HEK293 (cell line): ENCODE measurements around the gene SRP72.
A peak's percentile ranks its signal among the peaks of the same experiment; 100 is the strongest.

Experiments used
- CTCF ChIA-PET: fragments of 350-600 bp; formaldehyde crosslinking; extraction: SDS; loops from one replicate; lab custom pipeline; 2021; ENCODE audit warnings: antibody characterized with exemption; lab: Yijun Ruan, JAX
- POLR2A ChIA-PET: fragments of 300-600 bp; formaldehyde crosslinking; extraction: SDS; loops from one replicate; lab custom pipeline; 2020; ENCODE audit warnings: antibody characterized with exemption, inconsistent platforms; lab: Yijun Ruan, JAX
- H3K27ac ChIP-seq: fragments of 200-500 bp; sonication (Bioruptor generic); 2 replicates; pipeline ENCODE4 v1.5.1; 2014; ENCODE audit warnings: low read depth, low read length, control low read depth, inconsistent platforms; ENCODE audit errors: extremely low read depth
- H3K36me3 ChIP-seq, 2 experiments: fragments of 200-500 bp in 1 of 2; sonication (Bioruptor generic) in 1 of 2; 1 replicate in 1 of 2; 2 replicates in 1 of 2; pipeline ENCODE4 v1.5.1; 2014 to 2017; ENCODE audit warnings: inconsistent platforms in 2 of 2, low read length in 2 of 2; ENCODE audit not compliant: control insufficient read depth in 2 of 2, insufficient read depth in 1 of 2
- H3K4me1 ChIP-seq: fragments of 200-500 bp; sonication (Bioruptor generic); 2 replicates; pipeline ENCODE4 v1.5.1; 2014; ENCODE audit warnings: mild to moderate bottlenecking, low read length, inconsistent platforms; ENCODE audit not compliant: control insufficient read depth, insufficient read depth
- H3K4me3 ChIP-seq: 2 replicates; pipeline ENCODE4 v1.5.1; 2011; ENCODE audit warnings: low read depth, mild to moderate bottlenecking, control low read depth, low read length, moderate library complexity
- H3K9me3 ChIP-seq: fragments of 200-500 bp; sonication (Bioruptor generic); 2 replicates; pipeline ENCODE4 v1.5.1; 2014; ENCODE audit warnings: low read depth, low read length, inconsistent platforms; ENCODE audit not compliant: control insufficient read depth, insufficient read depth
- REPIN1 ChIP-seq: fragments of 450-650 bp; formaldehyde crosslinking; IDR thresholded peaks from 2 replicates; pipeline ENCODE4 v1.5.1; 2017; ENCODE audit warnings: missing biosample characterization, missing genetic modification characterization, low read depth
- SCRT1 ChIP-seq: fragments of 450-650 bp; formaldehyde crosslinking; IDR thresholded peaks from 2 replicates; pipeline ENCODE4 v1.5.1; 2016; ENCODE audit warnings: missing biosample characterization, missing genetic modification characterization, borderline replicate concordance
- SCRT2 ChIP-seq: fragments of 450-650 bp; formaldehyde crosslinking; IDR thresholded peaks from 2 replicates; pipeline ENCODE4 v1.5.1; 2016; ENCODE audit warnings: missing biosample characterization, missing genetic modification characterization
- SP3 ChIP-seq: fragments of 450-650 bp; formaldehyde crosslinking; IDR thresholded peaks from 2 replicates; pipeline ENCODE4 v1.5.1; 2016; ENCODE audit warnings: missing biosample characterization, missing genetic modification characterization
- SP7 ChIP-seq: fragments of 450-650 bp; formaldehyde crosslinking; IDR thresholded peaks from 2 replicates; pipeline ENCODE4 v1.5.1; 2016; ENCODE audit warnings: missing biosample characterization, missing genetic modification characterization
- ZBTB17 ChIP-seq: fragments of 450-650 bp; formaldehyde crosslinking; IDR thresholded peaks from 2 replicates; pipeline ENCODE4 v1.5.1; 2016; ENCODE audit warnings: missing biosample characterization, missing genetic modification characterization
- ZBTB48 ChIP-seq: fragments of 450-650 bp; formaldehyde crosslinking; IDR thresholded peaks from 2 replicates; pipeline ENCODE4 v1.5.1; 2016; ENCODE audit warnings: missing biosample characterization, missing genetic modification characterization
- ZFHX2 ChIP-seq: fragments of 450-650 bp; formaldehyde crosslinking; conservative IDR thresholded peaks from 2 replicates; pipeline ENCODE4 v1.5.1; 2016; ENCODE audit warnings: missing biosample characterization, missing genetic modification characterization
- ZNF274 ChIP-seq, 2 experiments: fragments of 200-500 bp in 1 of 2; fragments of 450-650 bp in 1 of 2; sonication (Bioruptor generic) in 1 of 2; formaldehyde crosslinking in 1 of 2; IDR thresholded peaks; 2 replicates each; pipeline versions ENCODE4 v1.5.1 to v1.6.1; 2014 to 2016; ENCODE audit warnings: borderline replicate concordance in 1 of 2, inconsistent platforms in 1 of 2, low read length in 1 of 2, missing biosample characterization in 1 of 2, missing genetic modification characterization in 1 of 2
- ZNF510 ChIP-seq: fragments of 450-650 bp; formaldehyde crosslinking; IDR thresholded peaks from 2 replicates; pipeline ENCODE4 v1.5.1; 2018; ENCODE audit warnings: mild to moderate bottlenecking, missing genetic modification characterization, missing biosample characterization; ENCODE audit not compliant: insufficient replicate concordance
- ZNF571 ChIP-seq: fragments of 450-650 bp; formaldehyde crosslinking; IDR thresholded peaks from 2 replicates; pipeline ENCODE4 v1.5.0; 2017; ENCODE audit warnings: missing biosample characterization, missing genetic modification characterization
- ZNF600 ChIP-seq: fragments of 450-650 bp; formaldehyde crosslinking; IDR thresholded peaks from 2 replicates; pipeline ENCODE4 v1.5.1; 2016; ENCODE audit warnings: missing biosample characterization, missing genetic modification characterization
- ZNF624 ChIP-seq: fragments of 450-650 bp; formaldehyde crosslinking; IDR thresholded peaks from 2 replicates; pipeline ENCODE4 v1.5.1; 2017; ENCODE audit warnings: missing biosample characterization, missing genetic modification characterization
- ZNF707 ChIP-seq: fragments of 450-650 bp; formaldehyde crosslinking; IDR thresholded peaks from 2 replicates; pipeline ENCODE4 v1.5.1; 2016; ENCODE audit warnings: missing biosample characterization, missing genetic modification characterization
- TF ChIP-seq, protein P1 (sequence below): fragments of 450-650 bp; formaldehyde crosslinking; IDR thresholded peaks from 2 replicates; pipeline ENCODE4 v1.5.1; 2016; ENCODE audit warnings: missing biosample characterization, missing genetic modification characterization, low read depth
- TF ChIP-seq, protein P2 (sequence below): fragments of 450-650 bp; formaldehyde crosslinking; IDR thresholded peaks from 2 replicates; pipeline ENCODE4 v1.5.1; 2016; ENCODE audit warnings: missing biosample characterization, missing genetic modification characterization
- TF ChIP-seq, protein P3 (sequence below): fragments of 450-650 bp; formaldehyde crosslinking; IDR thresholded peaks from 2 replicates; pipeline ENCODE4 v1.5.1; 2017; ENCODE audit warnings: missing biosample characterization, missing genetic modification characterization
- TF ChIP-seq, protein P4 (sequence below): fragments of 450-650 bp; formaldehyde crosslinking; IDR thresholded peaks from 2 replicates; pipeline ENCODE4 v1.5.1; 2016; ENCODE audit warnings: missing biosample characterization, missing genetic modification characterization
- TF ChIP-seq, protein P5 (sequence below): fragments of 450-650 bp; formaldehyde crosslinking; IDR thresholded peaks from 2 replicates; pipeline ENCODE4 v1.5.0; 2017; ENCODE audit warnings: missing biosample characterization, missing genetic modification characterization, borderline replicate concordance
- TF ChIP-seq, protein P6 (sequence below): IDR thresholded peaks from 2 replicates; pipeline ENCODE4 v1.6.1; 2011; ENCODE audit warnings: mild to moderate bottlenecking, low read depth, low read length, borderline replicate concordance

Gene SRP72

DNA sequence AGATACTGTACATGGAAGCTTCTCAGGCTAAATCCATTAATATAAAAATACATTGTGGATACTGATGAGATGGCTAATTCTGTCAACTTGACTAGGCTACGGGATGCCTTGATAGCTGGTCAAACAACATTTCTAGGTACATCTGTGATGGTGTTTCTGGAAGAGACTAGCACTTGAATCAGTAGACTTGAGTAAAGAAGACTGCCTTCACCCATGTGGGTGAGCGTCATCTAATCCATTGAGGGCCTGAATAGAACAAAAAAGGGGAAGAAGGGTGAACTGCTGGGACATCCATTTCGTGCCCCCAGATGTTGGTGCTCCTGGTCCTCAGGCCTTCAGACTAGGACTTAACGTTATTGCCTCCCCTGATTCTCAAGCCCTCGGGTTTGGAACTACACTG lies 3.7 kb upstream of the SRP72 start (continued):
- TF ChIP-seq, protein P1, sequence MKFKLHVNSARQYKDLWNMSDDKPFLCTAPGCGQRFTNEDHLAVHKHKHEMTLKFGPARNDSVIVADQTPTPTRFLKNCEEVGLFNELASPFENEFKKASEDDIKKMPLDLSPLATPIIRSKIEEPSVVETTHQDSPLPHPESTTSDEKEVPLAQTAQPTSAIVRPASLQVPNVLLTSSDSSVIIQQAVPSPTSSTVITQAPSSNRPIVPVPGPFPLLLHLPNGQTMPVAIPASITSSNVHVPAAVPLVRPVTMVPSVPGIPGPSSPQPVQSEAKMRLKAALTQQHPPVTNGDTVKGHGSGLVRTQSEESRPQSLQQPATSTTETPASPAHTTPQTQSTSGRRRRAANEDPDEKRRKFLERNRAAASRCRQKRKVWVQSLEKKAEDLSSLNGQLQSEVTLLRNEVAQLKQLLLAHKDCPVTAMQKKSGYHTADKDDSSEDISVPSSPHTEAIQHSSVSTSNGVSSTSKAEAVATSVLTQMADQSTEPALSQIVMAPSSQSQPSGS: no peak
- TF ChIP-seq, protein P2, sequence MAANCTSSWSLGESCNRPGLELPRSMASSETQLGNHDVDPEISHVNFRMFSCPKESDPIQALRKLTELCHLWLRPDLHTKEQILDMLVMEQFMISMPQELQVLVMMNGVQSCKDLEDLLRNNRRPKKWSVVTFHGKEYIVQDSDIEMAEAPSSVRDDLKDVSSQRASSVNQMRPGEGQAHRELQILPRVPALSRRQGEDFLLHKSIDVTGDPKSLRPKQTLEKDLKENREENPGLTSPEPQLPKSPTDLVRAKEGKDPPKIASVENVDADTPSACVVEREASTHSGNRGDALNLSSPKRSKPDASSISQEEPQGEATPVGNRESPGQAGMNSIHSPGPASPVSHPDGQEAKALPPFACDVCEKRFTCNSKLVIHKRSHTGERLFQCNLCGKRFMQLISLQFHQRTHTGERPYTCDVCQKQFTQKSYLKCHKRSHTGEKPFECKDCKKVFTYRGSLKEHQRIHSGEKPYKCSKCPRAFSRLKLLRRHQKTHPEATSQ (tag by site-specific recombination): no peak
- TF ChIP-seq ZNF707 (tag by site-specific recombination) (no peak), SCRT1 (tag by site-specific recombination) (no peak)
- TF ChIP-seq, protein P3, sequence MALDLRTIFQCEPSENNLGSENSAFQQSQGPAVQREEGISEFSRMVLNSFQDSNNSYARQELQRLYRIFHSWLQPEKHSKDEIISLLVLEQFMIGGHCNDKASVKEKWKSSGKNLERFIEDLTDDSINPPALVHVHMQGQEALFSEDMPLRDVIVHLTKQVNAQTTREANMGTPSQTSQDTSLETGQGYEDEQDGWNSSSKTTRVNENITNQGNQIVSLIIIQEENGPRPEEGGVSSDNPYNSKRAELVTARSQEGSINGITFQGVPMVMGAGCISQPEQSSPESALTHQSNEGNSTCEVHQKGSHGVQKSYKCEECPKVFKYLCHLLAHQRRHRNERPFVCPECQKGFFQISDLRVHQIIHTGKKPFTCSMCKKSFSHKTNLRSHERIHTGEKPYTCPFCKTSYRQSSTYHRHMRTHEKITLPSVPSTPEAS (tag by site-specific recombination): no peak
- TF ChIP-seq, protein P4, sequence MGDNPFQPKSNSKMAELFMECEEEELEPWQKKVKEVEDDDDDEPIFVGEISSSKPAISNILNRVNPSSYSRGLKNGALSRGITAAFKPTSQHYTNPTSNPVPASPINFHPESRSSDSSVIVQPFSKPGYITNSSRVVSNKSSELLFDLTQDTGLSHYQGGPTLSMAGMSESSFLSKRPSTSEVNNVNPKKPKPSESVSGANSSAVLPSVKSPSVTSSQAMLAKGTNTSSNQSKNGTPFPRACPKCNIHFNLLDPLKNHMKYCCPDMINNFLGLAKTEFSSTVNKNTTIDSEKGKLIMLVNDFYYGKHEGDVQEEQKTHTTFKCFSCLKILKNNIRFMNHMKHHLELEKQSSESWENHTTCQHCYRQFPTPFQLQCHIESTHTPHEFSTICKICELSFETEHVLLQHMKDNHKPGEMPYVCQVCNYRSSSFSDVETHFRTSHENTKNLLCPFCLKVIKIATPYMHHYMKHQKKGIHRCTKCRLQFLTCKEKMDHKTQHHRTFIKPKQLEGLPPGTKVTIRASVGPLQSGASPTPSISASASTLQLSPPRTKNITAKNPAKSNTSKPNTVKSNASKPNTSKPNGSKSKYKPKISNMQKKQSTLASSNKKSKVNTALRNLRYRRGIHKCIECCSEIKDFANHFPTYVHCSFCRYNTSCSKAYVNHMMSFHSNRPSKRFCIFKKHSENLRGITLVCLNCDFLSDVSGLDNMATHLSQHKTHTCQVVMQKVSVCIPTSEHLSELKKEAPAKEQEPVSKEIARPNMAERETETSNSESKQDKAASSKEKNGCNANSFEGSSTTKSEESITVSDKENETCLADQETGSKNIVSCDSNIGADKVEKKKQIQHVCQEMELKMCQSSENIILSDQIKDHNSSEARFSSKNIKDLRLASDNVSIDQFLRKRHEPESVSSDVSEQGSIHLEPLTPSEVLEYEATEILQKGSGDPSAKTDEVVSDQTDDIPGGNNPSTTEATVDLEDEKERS (tag by site-specific recombination): no peak

DNA sequence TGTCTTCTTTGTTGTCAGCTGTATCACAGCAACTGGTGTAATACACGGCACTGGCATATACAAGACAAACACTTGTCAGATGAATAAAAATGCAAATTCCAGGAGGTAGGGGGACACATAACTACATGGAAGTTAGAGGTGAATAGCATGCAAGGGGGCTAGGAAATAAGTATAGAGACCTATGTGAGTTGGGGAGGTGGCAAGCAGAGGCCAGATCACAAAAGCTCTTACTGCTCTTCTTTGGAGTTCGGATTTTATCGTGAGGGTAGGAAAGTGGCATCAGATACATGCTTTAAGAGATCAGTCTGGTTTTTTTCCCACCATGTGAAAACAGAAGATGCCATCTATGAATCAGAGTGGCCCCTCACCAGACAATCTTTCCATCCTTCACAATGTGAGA lies 2.8 kb upstream of the SRP72 start:
- CTCF ChIA-PET: no interaction called here
- POLR2A ChIA-PET: interaction anchor here (1.0 kb wide), 1 partner anchor 27 kb away, joined by 3 read pairs; no protein-coding TSS in a partner anchor
- Histone ChIP-seq H3K36me3 (peaks cover 10 to 44% of the 10 kb centered on the region in 2 experiments; a peak in 2 of 3 replicates), H3K4me3 (no peak overlapping the region), H3K27ac (no peak overlapping the region), H3K9me3 (no peaks in the 10 kb centered on the region)
- peak; percentile 38; the same call in 1 of the 2 replicates for TF ChIP-seq SCRT2 (tag by site-specific recombination)
- TF ChIP-seq SP3 (tag by site-specific recombination): no peak
- TF ChIP-seq, all 188 proteins: peak for 1
- H3K4me1 ChIP-seq: no peaks in the 10 kb centered on the region

DNA sequence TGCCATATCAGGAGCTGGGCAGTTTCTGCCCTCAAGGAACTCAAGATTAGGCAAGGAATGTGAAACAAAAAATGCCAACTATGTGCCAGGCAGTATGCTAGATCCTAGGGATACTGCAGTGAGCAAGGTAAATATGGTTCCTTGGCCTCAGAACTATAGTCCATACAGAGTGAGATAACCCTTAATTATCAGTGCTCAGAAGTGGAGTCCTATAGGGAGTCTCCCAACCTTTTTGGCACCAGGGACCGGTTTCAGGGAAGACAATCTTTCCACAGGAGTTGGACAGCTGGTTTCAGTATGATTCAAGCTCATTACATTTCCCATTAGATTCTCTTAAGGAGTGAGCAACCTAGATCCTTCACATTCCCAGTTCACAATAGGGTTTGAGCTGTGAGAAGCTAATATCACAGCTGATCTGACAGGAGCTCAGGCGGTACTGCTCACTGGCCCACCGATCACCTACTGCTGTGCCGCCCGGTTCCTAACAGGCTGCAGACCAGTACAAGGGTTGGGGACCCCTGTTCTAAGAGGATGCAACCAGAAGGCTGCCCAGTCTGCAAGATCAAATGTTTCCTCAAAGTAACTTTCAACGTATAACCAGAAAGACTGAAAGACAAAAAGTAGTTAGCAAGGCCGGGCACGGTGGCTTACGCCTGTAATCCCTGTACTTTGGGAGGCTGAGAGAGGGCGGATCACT lies 1.7 kb upstream of the SRP72 start:
- peak overlapping the region; percentile 87 for H3K4me3 ChIP-seq
- CTCF ChIA-PET: interaction anchor here (0.6 kb wide), 1 partner anchor 11 kb away, joined by 3 read pairs; no protein-coding TSS in a partner anchor
- no peak overlapping the region for H3K27ac ChIP-seq
- TF ChIP-seq SP7 (tag by site-specific recombination) (peak; percentile 53; the same call in 1 of the 2 replicates), REPIN1 (no peak), ZNF274 (IDR thresholded peaks at IDR 0.05; ENCODE audit: low read length) (no peak), ZNF274 (tag by site-specific recombination; IDR thresholded peaks at IDR 0.05; ENCODE audit: borderline replicate concordance) (no peak), ZBTB48 (tag by site-specific recombination) (peak; percentile 49; the same call in 1 of the 2 replicates), ZNF571 (no peak), ZNF510 (tag by site-specific recombination) (no peak), ZNF624 (no peak), ZBTB17 (tag by site-specific recombination) (peak; percentile 7; the same call in 1 of the 2 replicates), ZFHX2 (tag by site-specific recombination) (no peak), ZNF600 (tag by site-specific recombination) (0 out of 2 replicates have a peak, but pooled peaks have one; percentile 42)
- TF ChIP-seq, protein P5, sequence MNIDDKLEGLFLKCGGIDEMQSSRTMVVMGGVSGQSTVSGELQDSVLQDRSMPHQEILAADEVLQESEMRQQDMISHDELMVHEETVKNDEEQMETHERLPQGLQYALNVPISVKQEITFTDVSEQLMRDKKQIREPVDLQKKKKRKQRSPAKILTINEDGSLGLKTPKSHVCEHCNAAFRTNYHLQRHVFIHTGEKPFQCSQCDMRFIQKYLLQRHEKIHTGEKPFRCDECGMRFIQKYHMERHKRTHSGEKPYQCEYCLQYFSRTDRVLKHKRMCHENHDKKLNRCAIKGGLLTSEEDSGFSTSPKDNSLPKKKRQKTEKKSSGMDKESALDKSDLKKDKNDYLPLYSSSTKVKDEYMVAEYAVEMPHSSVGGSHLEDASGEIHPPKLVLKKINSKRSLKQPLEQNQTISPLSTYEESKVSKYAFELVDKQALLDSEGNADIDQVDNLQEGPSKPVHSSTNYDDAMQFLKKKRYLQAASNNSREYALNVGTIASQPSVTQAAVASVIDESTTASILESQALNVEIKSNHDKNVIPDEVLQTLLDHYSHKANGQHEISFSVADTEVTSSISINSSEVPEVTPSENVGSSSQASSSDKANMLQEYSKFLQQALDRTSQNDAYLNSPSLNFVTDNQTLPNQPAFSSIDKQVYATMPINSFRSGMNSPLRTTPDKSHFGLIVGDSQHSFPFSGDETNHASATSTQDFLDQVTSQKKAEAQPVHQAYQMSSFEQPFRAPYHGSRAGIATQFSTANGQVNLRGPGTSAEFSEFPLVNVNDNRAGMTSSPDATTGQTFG (tag by site-specific recombination): no peak
- TF ChIP-seq, protein P6, sequence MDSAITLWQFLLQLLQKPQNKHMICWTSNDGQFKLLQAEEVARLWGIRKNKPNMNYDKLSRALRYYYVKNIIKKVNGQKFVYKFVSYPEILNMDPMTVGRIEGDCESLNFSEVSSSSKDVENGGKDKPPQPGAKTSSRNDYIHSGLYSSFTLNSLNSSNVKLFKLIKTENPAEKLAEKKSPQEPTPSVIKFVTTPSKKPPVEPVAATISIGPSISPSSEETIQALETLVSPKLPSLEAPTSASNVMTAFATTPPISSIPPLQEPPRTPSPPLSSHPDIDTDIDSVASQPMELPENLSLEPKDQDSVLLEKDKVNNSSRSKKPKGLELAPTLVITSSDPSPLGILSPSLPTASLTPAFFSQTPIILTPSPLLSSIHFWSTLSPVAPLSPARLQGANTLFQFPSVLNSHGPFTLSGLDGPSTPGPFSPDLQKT: no peak

More for the DNA sequence above, 1.7 kb upstream of the SRP72 start:
- H3K36me3 ChIP-seq: peaks cover 7 to 44% of the 10 kb centered on the region in 2 experiments; a peak in 2 of 3 replicates
- H3K4me1 ChIP-seq: no peaks in the 10 kb centered on the region
- POLR2A ChIA-PET: interaction anchor here (0.6 to 1.9 kb wide), 7 partner anchors 8 to 298 kb away, joined by 3 to 14 read pairs (median 4); partner anchors contain the start of genes AASDH, PAICS and PPAT
- no peaks in the 10 kb centered on the region for H3K9me3 ChIP-seq
